Activated CD4-positive, alpha-beta memory T cell treated with anti-CD3 and anti-CD28 coated beads for 36 hours (primary cell): ENCODE results near the gene SORL1. TPM values are rescaled to one million over a fixed set of nuclear protein-coding genes. Genes with fewer than 3 reads are reported as not detected.

Experiments used
- CTCF ChIA-PET: fragments of 350-600 bp; sonication (Branson Sonifier 250); formaldehyde crosslinking; loops from one replicate; lab custom pipeline; 2021; ENCODE audit warnings: antibody characterized with exemption, inconsistent platforms; lab: Charles Lee
- POLR2A ChIA-PET: fragments of 350-600 bp; sonication (Branson Sonifier 250); formaldehyde crosslinking; loops from one replicate; lab custom pipeline; 2021; ENCODE audit warnings: antibody characterized with exemption; lab: Charles Lee
- DNase-seq: peaks from one replicate; pipeline ENCODE4 v3.0.0-alpha.2; 2020
- H3K27ac Mint-ChIP-seq: one replicate; pipeline ENCODE4 v1.8.0; 2021; ENCODE audit warnings: mixed read lengths
- H3K27me3 Mint-ChIP-seq: one replicate; pipeline ENCODE4 v1.8.0; 2021; ENCODE audit warnings: mixed read lengths
- H3K36me3 Mint-ChIP-seq: one replicate; pipeline ENCODE4 v1.8.0; 2021; ENCODE audit warnings: mixed read lengths
- H3K4me1 Mint-ChIP-seq: one replicate; pipeline ENCODE4 v1.8.0; 2021; ENCODE audit warnings: low read depth, mixed read lengths
- H3K4me3 Mint-ChIP-seq: one replicate; pipeline ENCODE4 v1.8.0; 2021; ENCODE audit warnings: mild to moderate bottlenecking, mixed read lengths
- H3K9me3 Mint-ChIP-seq: one replicate; pipeline ENCODE4 v1.8.0; 2021; ENCODE audit warnings: mixed read lengths
- intact Hi-C: fragments of 100-400 bp; cut with micrococcal nuclease; formaldehyde crosslinking; loops from one replicate; pipeline ENCODE4 v1.15.1; 2023
- total RNA-seq, 2 experiments: library from RNA; stranded (reverse); gene quantifications; one replicate each; pipeline ENCODE4 v1.2.3, GENCODE V29; 2021

Gene SORL1
- total RNA-seq, 2 experiments from 2014 or later: 48.1 to 49.3 TPM

GRCh38 chr11:121574801-121575200 lies 122.7 kb downstream of the SORL1 start:
- no peaks in the 10 kb centered on the region for H3K27me3 Mint-ChIP-seq
- peaks cover 54% of the 10 kb centered on the region for H3K36me3 Mint-ChIP-seq
- DNase-seq: no peak
- intact Hi-C loops: no loop called here
- peaks cover 13% of the 10 kb centered on the region for H3K4me1 Mint-ChIP-seq
- no peak overlapping the region for H3K4me3 Mint-ChIP-seq
- ChIA-PET CTCF (interaction anchor here (0.5 to 1.2 kb wide), 2 partner anchors 16 to 41 kb away, joined by 3 to 4 read pairs; no protein-coding TSS in a partner anchor), POLR2A (no interaction called here)
- peaks cover under 1% of the 10 kb centered on the region for H3K9me3 Mint-ChIP-seq
- no peak overlapping the region for H3K27ac Mint-ChIP-seq

GRCh38 chr11:121575250-121575962 lies 123.3 kb downstream of the SORL1 start:
- H3K4me1 Mint-ChIP-seq: peaks cover 17% of the 10 kb centered on the region
- H3K4me3 Mint-ChIP-seq: no peak overlapping the region
- intact Hi-C loops: no loop called here
- ChIA-PET CTCF (interaction anchor here (1.5 kb wide), 1 partner anchor 12 kb away, joined by 4 read pairs; no protein-coding TSS in a partner anchor), POLR2A (no interaction called here)
- H3K27me3 Mint-ChIP-seq: no peaks in the 10 kb centered on the region
- H3K27ac Mint-ChIP-seq: no peak overlapping the region
- H3K9me3 Mint-ChIP-seq: peaks cover 5% of the 10 kb centered on the region
- peak; percentile 22 for DNase-seq
- H3K36me3 Mint-ChIP-seq: peaks cover 56% of the 10 kb centered on the region

GRCh38 chr11:121575963-121576290 lies 123.8 kb downstream of the SORL1 start:
- intact Hi-C loops: no loop called here
- CTCF ChIA-PET: interaction anchor here (1.5 kb wide), 1 partner anchor 12 kb away, joined by 4 read pairs; no protein-coding TSS in a partner anchor
- no peak overlapping the region for H3K27ac Mint-ChIP-seq

GRCh38 chr11:121576531-121576930 lies 124.4 kb downstream of the SORL1 start:
- ChIA-PET CTCF (interaction anchor here (1.5 to 1.7 kb wide), 2 partner anchors 12 to 13 kb away, joined by 4 to 5 read pairs; no protein-coding TSS in a partner anchor), POLR2A (no interaction called here)
- peaks cover 24% of the 10 kb centered on the region for H3K4me1 Mint-ChIP-seq
- intact Hi-C loops: no loop called here
- H3K27me3 Mint-ChIP-seq: no peaks in the 10 kb centered on the region
- no peak overlapping the region for H3K27ac Mint-ChIP-seq
- H3K4me3 Mint-ChIP-seq: no peak overlapping the region
- H3K9me3 Mint-ChIP-seq: peaks cover 5% of the 10 kb centered on the region
- peaks cover 57% of the 10 kb centered on the region for H3K36me3 Mint-ChIP-seq
- DNase-seq: no peak

More at GRCh38 chr11:121575963-121576290, 123.8 kb downstream of the SORL1 start:
- Mint-ChIP-seq H3K4me3 (no peak overlapping the region), H3K36me3 (peaks cover 58% of the 10 kb centered on the region), H3K27me3 (no peaks in the 10 kb centered on the region), H3K9me3 (peaks cover 5% of the 10 kb centered on the region), H3K4me1 (peaks cover 18% of the 10 kb centered on the region)
- POLR2A ChIA-PET: no interaction called here
- DNase-seq: no peak

- intact Hi-C loops: no loop called here
- Mint-ChIP-seq H3K4me1 (peaks cover 31% of the 10 kb centered on the region), H3K9me3 (peaks cover 5% of the 10 kb centered on the region), H3K36me3 (peaks cover 56% of the 10 kb centered on the region), H3K27ac (no peak overlapping the region), H3K4me3 (no peak overlapping the region), H3K27me3 (no peaks in the 10 kb centered on the region)
- ChIA-PET CTCF (interaction anchor here (0.8 to 1.7 kb wide), 4 partner anchors 11 to 125 kb away, joined by 3 to 5 read pairs (median 4); no protein-coding TSS in a partner anchor), POLR2A (no interaction called here)
- DNase-seq: no peak
These were observed 125.2 kb downstream of the SORL1 start for GRCh38 chr11:121577106-121577848.

GRCh38 chr11:121578251-121578976 lies 126.3 kb downstream of the SORL1 start:
- CTCF ChIA-PET: interaction anchor here (1.0 kb wide), 1 partner anchor 259 kb away, joined by 3 read pairs; no protein-coding TSS in a partner anchor
- H3K27ac Mint-ChIP-seq: no peak overlapping the region
- POLR2A ChIA-PET: no interaction called here
- H3K9me3 Mint-ChIP-seq: peaks cover 5% of the 10 kb centered on the region
- H3K4me1 Mint-ChIP-seq: peaks cover 43% of the 10 kb centered on the region
- no peak for DNase-seq
- H3K4me3 Mint-ChIP-seq: no peak overlapping the region
- intact Hi-C loops: no loop called here
- H3K36me3 Mint-ChIP-seq: peaks cover 55% of the 10 kb centered on the region
- H3K27me3 Mint-ChIP-seq: no peaks in the 10 kb centered on the region

- peaks cover 48% of the 10 kb centered on the region for H3K4me1 Mint-ChIP-seq
- DNase-seq: no peak
- peak overlapping the region; percentile 53 for H3K27ac Mint-ChIP-seq
- H3K9me3 Mint-ChIP-seq: peaks cover 5% of the 10 kb centered on the region
- H3K36me3 Mint-ChIP-seq: peaks cover 55% of the 10 kb centered on the region
- ChIA-PET CTCF (interaction anchor here (1.1 kb wide), 1 partner anchor 259 kb away, joined by 3 read pairs; no protein-coding TSS in a partner anchor), POLR2A (interaction anchor here (0.6 to 1.9 kb wide), 2 partner anchors 129 to 148 kb away, joined by 3 to 5 read pairs; no protein-coding TSS in a partner anchor)
- intact Hi-C loops: loop anchor here (2.0 to 5.0 kb wide), 4 partner anchors 43 to 343 kb away; no protein-coding TSS in a partner anchor
- no peaks in the 10 kb centered on the region for H3K27me3 Mint-ChIP-seq
- no peak overlapping the region for H3K4me3 Mint-ChIP-seq
These were observed 128.0 kb downstream of the SORL1 start for GRCh38 chr11:121580154-121580553.

- peaks cover 52% of the 10 kb centered on the region for H3K36me3 Mint-ChIP-seq
- POLR2A ChIA-PET: interaction anchor here (0.6 to 1.9 kb wide), 3 partner anchors 12 to 149 kb away, joined by 3 to 5 read pairs (median 4); no protein-coding TSS in a partner anchor
- no peak for DNase-seq
- H3K4me1 Mint-ChIP-seq: peaks cover 40% of the 10 kb centered on the region
- CTCF ChIA-PET: interaction anchor here (1.0 to 2.3 kb wide), 4 partner anchors 10 to 214 kb away, joined by 3 to 8 read pairs (median 4); no protein-coding TSS in a partner anchor
- no peaks in the 10 kb centered on the region for H3K27me3 Mint-ChIP-seq
- peak overlapping the region; percentile 69 for H3K27ac Mint-ChIP-seq
- H3K4me3 Mint-ChIP-seq: peak overlapping the region; percentile 5
- peaks cover 5% of the 10 kb centered on the region for H3K9me3 Mint-ChIP-seq
- intact Hi-C loops: loop anchor here (1.0 to 5.0 kb wide), 6 partner anchors 18 to 344 kb away; no protein-coding TSS in a partner anchor
These were observed 129.5 kb downstream of the SORL1 start for GRCh38 chr11:121581607-121582006.

- peak; percentile 24 for DNase-seq
- Mint-ChIP-seq H3K36me3 (peaks cover 46% of the 10 kb centered on the region), H3K27ac (peak overlapping the region; percentile 69), H3K4me3 (no peak overlapping the region), H3K9me3 (peaks cover 5% of the 10 kb centered on the region), H3K4me1 (peaks cover 38% of the 10 kb centered on the region), H3K27me3 (no peaks in the 10 kb centered on the region)
- ChIA-PET CTCF (interaction anchor here (1.0 to 2.3 kb wide), 4 partner anchors 9 to 215 kb away, joined by 3 to 8 read pairs (median 4); no protein-coding TSS in a partner anchor), POLR2A (interaction anchor here (0.6 to 0.8 kb wide), 2 partner anchors 12 to 116 kb away, joined by 3 to 4 read pairs; no protein-coding TSS in a partner anchor)
- intact Hi-C loops: loop anchor here (1.0 to 5.0 kb wide), 5 partner anchors 19 to 345 kb away; no protein-coding TSS in a partner anchor
These were observed 130.2 kb downstream of the SORL1 start for GRCh38 chr11:121582296-121582695.

- H3K36me3 Mint-ChIP-seq: peaks cover 49% of the 10 kb centered on the region
These were observed 131.7 kb downstream of the SORL1 start for GRCh38 chr11:121583825-121584224.

GRCh38 chr11:121586750-121587149 lies 134.6 kb downstream of the SORL1 start:
- intact Hi-C loops: no loop called here
- Mint-ChIP-seq H3K4me1 (peaks cover 48% of the 10 kb centered on the region), H3K27ac (no peak overlapping the region), H3K27me3 (no peaks in the 10 kb centered on the region), H3K36me3 (peaks cover 46% of the 10 kb centered on the region), H3K9me3 (no peaks in the 10 kb centered on the region), H3K4me3 (no peak overlapping the region)
- ChIA-PET POLR2A (no interaction called here), CTCF (no interaction called here)
- no peak for DNase-seq

More at GRCh38 chr11:121583825-121584224, 131.7 kb downstream of the SORL1 start:
- H3K27me3 Mint-ChIP-seq: no peaks in the 10 kb centered on the region
- ChIA-PET CTCF (interaction anchor here (2.3 kb wide), 1 partner anchor 157 kb away, joined by 8 read pairs; no protein-coding TSS in a partner anchor), POLR2A (no interaction called here)
- DNase-seq: no peak
- H3K4me1 Mint-ChIP-seq: peaks cover 37% of the 10 kb centered on the region
- intact Hi-C loops: loop anchor here (5.0 kb wide), 3 partner anchors 47 to 347 kb away; no protein-coding TSS in a partner anchor
- H3K9me3 Mint-ChIP-seq: peaks cover 5% of the 10 kb centered on the region
- peak overlapping the region; percentile 79 for H3K27ac Mint-ChIP-seq
- no peak overlapping the region for H3K4me3 Mint-ChIP-seq
